Measurements from ENCODE around the gene MYO5B. TPM values are rescaled to one million over a fixed set of nuclear protein-coding genes. Genes with fewer than 3 reads are reported as not detected.
"Not testable (repeated sequence)": the region's sequence is repeated elsewhere in the genome, so short reads cannot be mapped to it uniquely, and the experiment has no call there.

Gene MYO5B
- total RNA-seq, 4 donors from 2014 or later, result 105 to 213 (median 183) TPM

- no peak overlapping the region for H3K27ac ChIP-seq
- H3K27me3 ChIP-seq, result no peaks in the 10 kb centered on the region
- TF ChIP-seq CTCF (IDR thresholded peaks at IDR 0.05) (no peak), POLR2A (IDR thresholded peaks at IDR 0.05) (no peak)
Measured at GRCh38 chr18:49804096-49804495, 390.9 kb downstream of the MYO5B start.

GRCh38 chr18:49802623-49803022, 392.3 kb downstream of the MYO5B start:
- Histone ChIP-seq H3K36me3 (peaks cover 0 to 24% (median 0%) of the 10 kb centered on the region in 3 donors), H3K9me3 (no peaks in the 10 kb centered on the region), H3K27me3 (no peaks in the 10 kb centered on the region), H3K27ac (no peak overlapping the region), H3K4me3 (no peak overlapping the region), H3K4me1 (no peaks in the 10 kb centered on the region)
- TF ChIP-seq CTCF (IDR thresholded peaks at IDR 0.05) (no peak), POLR2A (IDR thresholded peaks at IDR 0.05) (no peak)
- no peak for DNase-seq

More at GRCh38 chr18:49804096-49804495, 390.9 kb downstream of the MYO5B start:
- no peak overlapping the region for H3K4me3 ChIP-seq
- no peaks in the 10 kb centered on the region for H3K9me3 ChIP-seq
- no peaks in the 10 kb centered on the region for H3K4me1 ChIP-seq
- H3K36me3 ChIP-seq, result peaks cover 0 to 18% (median 0%) of the 10 kb centered on the region in 3 donors
- DNase-seq, result no peak

GRCh38 chr18:49800491-49800890, 394.5 kb downstream of the MYO5B start:
- H3K36me3 ChIP-seq, result peaks cover 0 to 45% (median 3%) of the 10 kb centered on the region in 3 donors
- DNase-seq, H3K4me3 ChIP-seq, H3K27me3 ChIP-seq, H3K27ac ChIP-seq, H3K4me1 ChIP-seq, H3K9me3 ChIP-seq: not testable (repeated sequence)

GRCh38 chr18:49799806-49800205, 395.1 kb downstream of the MYO5B start:
- peaks cover 0 to 50% (median 3%) of the 10 kb centered on the region in 3 donors for H3K36me3 ChIP-seq
- not testable (repeated sequence) for H3K27me3 ChIP-seq, H3K4me1 ChIP-seq, DNase-seq, H3K4me3 ChIP-seq, H3K9me3 ChIP-seq, H3K27ac ChIP-seq

GRCh38 chr18:49798001-49798400, 396.9 kb downstream of the MYO5B start:
- no peak overlapping the region for H3K4me3 ChIP-seq
- H3K27me3 ChIP-seq, result no peaks in the 10 kb centered on the region
- H3K27ac ChIP-seq, result no peak overlapping the region
- peaks cover 0 to 64% (median 3%) of the 10 kb centered on the region in 3 donors for H3K36me3 ChIP-seq
- no peak for DNase-seq
- no peaks in the 10 kb centered on the region for H3K4me1 ChIP-seq
- H3K9me3 ChIP-seq, result no peaks in the 10 kb centered on the region
- TF ChIP-seq POLR2A (IDR thresholded peaks at IDR 0.05) (no peak), CTCF (IDR thresholded peaks at IDR 0.05) (no peak)

GRCh38 chr18:49795612-49796552, 399.1 kb downstream of the MYO5B start:
- H3K4me3 ChIP-seq, result no peak overlapping the region
- H3K9me3 ChIP-seq, result no peaks in the 10 kb centered on the region
- DNase-seq, result no peak
- H3K27ac ChIP-seq, result no peak overlapping the region
- TF ChIP-seq CTCF (IDR thresholded peaks at IDR 0.05) (no peak), POLR2A (IDR thresholded peaks at IDR 0.05) (no peak)
- no peaks in the 10 kb centered on the region for H3K4me1 ChIP-seq
- peaks cover 0 to 66% (median 3%) of the 10 kb centered on the region in 3 donors for H3K36me3 ChIP-seq
- no peaks in the 10 kb centered on the region for H3K27me3 ChIP-seq

Measured in Peyer's patch (tissue), 4 donors.